Testis (tissue), 3 donors: ENCODE results near the gene PRMT2. TPM values are rescaled to one million over a fixed set of nuclear protein-coding genes. Genes with fewer than 3 reads are reported as not detected.

ENCODE experiments used
- DNase-seq: peaks from one replicate; pipeline ENCODE4 v3.0.0-alpha.2; 2019
- H3K27ac ChIP-seq, 2 donors: fragments of 200-600 bp; sonication (generic); one replicate each; pipeline ENCODE4 v1.5.1; 2019
- H3K27me3 ChIP-seq: fragments of 200-600 bp; sonication (generic); one replicate; pipeline ENCODE4 v1.5.1; 2019
- H3K36me3 ChIP-seq: fragments of 200-600 bp; sonication (generic); one replicate; pipeline ENCODE4 v1.5.1; 2017; ENCODE audit warnings: low read depth; ENCODE audit errors: missing control alignments
- H3K4me1 ChIP-seq: fragments of 200-600 bp; sonication (generic); one replicate; pipeline ENCODE4 v1.5.1; 2019
- H3K4me3 ChIP-seq, 2 donors: fragments of 200-600 bp; sonication (generic); one replicate each; pipeline ENCODE4 v1.5.1; 2017 to 2019
- H3K9me3 ChIP-seq: fragments of 200-600 bp; sonication (generic); one replicate; pipeline ENCODE4 v1.5.1; 2017
- POLR2A ChIP-seq: fragments of 450-650 bp; IDR thresholded peaks from one replicate; pipeline ENCODE4 v1.6.1; 2017; ENCODE audit warnings: antibody characterized with exemption, mild to moderate bottlenecking, moderate library complexity
- WGBS, 2 donors: methylation state at CpG; one replicate each; pipeline ENCODE4 v1.1.5; 2018; 5-methylcytosine and 5-hydroxymethylcytosine counted together
- intact Hi-C: fragments of 100-400 bp; cut with DNase I; formaldehyde crosslinking; loops from one replicate; pipeline ENCODE4 v1.15.1; 2023; ENCODE audit warnings: low total_unique reads
- polyA plus RNA-seq: library from polyadenylated mRNA; stranded (reverse); fragments of 350-450 nt; fragmentation: Illumina TruSeq; extraction: RNeasy Lipid Tissue Mini Kit (QIAGEN cat#74804); gene quantifications from one replicate; pipeline ENCODE4 v1.2.3, GENCODE V29; 2014; ENCODE audit warnings: low read depth, low replicate concordance; ENCODE audit not compliant: insufficient read depth
- total RNA-seq, 2 donors: library from RNA; depleted of rRNA; stranded (reverse); fragments of >200 nt; gene quantifications; one replicate each; pipeline ENCODE4 v1.2.3, GENCODE V29; 2016
- TF ChIP-seq, protein P1 (sequence below), 3 experiments: fragments of 450-650 bp in 2 of 3; fragments of 200-600 bp in 1 of 3; sonication (generic) in 1 of 3; IDR thresholded peaks; one replicate each; pipeline ENCODE4 v1.5.1; 2016 to 2019; ENCODE audit warnings: antibody characterized with exemption in 3 of 3, mild to moderate bottlenecking in 2 of 3, moderate library complexity in 1 of 3

Gene PRMT2
- total and polyA plus RNA-seq, 3 donors from 2014 or later, result 59.4 to 88.9 (median 81.6) TPM

DNA sequence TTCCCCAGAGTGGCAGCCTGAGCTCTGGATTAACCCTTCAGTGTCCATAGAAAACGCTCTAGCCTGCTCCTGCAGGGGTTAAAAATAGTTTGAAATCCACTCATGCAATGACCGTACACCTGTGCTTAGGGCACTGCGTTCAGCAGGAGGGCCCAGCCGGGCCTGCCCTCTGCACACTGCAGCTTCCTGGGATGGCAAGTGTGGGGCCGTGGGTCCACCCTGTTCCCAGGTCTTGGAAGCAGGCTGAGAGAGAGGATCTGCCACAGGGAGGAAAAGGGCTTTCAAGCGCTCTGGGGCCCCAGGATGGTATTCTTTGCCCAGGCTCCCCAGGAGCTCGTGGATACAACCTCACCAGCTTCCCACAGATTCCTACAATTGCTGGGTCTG is 29.1 kb upstream of the PRMT2 start:
- H3K4me1 ChIP-seq, result no peaks in the 10 kb centered on the region
- no peaks in the 10 kb centered on the region for H3K27me3 ChIP-seq
- DNase-seq, result no peak
- WGBS, 2 donors, result 81 to 97% methylated on average over 6 to 7 of the region's 7 CpGs
- H3K27ac ChIP-seq, result no peak overlapping the region
- TF ChIP-seq, protein P1, sequence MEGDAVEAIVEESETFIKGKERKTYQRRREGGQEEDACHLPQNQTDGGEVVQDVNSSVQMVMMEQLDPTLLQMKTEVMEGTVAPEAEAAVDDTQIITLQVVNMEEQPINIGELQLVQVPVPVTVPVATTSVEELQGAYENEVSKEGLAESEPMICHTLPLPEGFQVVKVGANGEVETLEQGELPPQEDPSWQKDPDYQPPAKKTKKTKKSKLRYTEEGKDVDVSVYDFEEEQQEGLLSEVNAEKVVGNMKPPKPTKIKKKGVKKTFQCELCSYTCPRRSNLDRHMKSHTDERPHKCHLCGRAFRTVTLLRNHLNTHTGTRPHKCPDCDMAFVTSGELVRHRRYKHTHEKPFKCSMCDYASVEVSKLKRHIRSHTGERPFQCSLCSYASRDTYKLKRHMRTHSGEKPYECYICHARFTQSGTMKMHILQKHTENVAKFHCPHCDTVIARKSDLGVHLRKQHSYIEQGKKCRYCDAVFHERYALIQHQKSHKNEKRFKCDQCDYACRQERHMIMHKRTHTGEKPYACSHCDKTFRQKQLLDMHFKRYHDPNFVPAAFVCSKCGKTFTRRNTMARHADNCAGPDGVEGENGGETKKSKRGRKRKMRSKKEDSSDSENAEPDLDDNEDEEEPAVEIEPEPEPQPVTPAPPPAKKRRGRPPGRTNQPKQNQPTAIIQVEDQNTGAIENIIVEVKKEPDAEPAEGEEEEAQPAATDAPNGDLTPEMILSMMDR (IDR thresholded peaks at IDR 0.05), result no peak
- no peak for TF ChIP-seq POLR2A
- H3K36me3 ChIP-seq, result no peaks in the 10 kb centered on the region
- intact Hi-C loops, result no loop called here
- H3K9me3 ChIP-seq, result no peaks in the 10 kb centered on the region
- no peak overlapping the region for H3K4me3 ChIP-seq

DNA sequence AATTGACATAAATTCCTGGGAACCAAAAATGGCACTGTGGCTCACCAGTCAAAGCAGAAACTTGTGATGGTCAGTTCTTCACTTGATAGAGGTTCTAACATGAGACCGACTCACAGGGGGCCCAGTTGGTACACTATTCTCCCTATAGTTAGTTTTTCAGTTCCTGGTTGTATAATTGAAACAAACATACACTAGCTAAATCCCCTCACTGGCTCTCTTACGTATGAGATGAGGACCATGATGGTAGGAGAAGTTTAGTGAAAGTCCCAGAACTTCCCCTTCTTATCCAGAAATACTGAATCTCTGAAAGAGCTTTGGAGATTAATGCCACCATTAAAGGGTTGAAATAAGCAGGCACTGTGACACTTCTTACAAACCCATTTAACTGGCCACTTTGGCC is 27.8 kb upstream of the PRMT2 start:
- TF ChIP-seq, protein P1 (IDR thresholded peaks at IDR 0.05), result no peak
- TF ChIP-seq POLR2A, result no peak
- no peak overlapping the region for H3K27ac ChIP-seq
- 77 to 96% methylated on average over 2 of the region's 2 CpGs for WGBS, 2 donors

DNA sequence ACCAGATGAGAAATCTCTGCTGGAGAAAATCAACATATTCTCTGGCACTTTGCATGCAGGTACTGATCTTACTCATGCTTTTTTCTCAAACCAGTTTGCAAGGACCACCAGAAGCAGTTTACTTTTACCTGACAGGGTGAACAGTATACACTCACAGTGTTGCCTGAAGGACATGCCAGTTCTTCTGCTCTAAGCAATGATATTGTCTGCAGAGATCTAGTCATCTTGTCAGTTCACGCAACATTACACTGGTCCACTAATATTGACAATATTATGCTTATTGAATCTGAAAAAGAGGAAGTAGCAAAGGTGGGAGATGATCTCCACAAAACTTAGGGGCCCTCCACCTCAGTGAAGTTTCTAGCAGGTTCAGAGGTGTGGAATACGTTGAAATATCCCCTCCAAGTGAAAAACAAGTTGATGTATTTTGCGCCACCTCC is 26.8 kb upstream of the PRMT2 start:
- no peaks in the 10 kb centered on the region for H3K27me3 ChIP-seq
- 74 to 81% methylated on average over 3 of the region's 3 CpGs for WGBS, 2 donors
- no peak for TF ChIP-seq POLR2A
- TF ChIP-seq, protein P1 (IDR thresholded peaks at IDR 0.05), result no peak
- H3K4me1 ChIP-seq, result no peaks in the 10 kb centered on the region
- no peak for DNase-seq
- H3K4me3 ChIP-seq, result no peak overlapping the region
- no peaks in the 10 kb centered on the region for H3K9me3 ChIP-seq
- H3K36me3 ChIP-seq, result no peaks in the 10 kb centered on the region
- H3K27ac ChIP-seq, result no peak overlapping the region
- intact Hi-C loops, result no loop called here

More for the DNA sequence above, 27.8 kb upstream of the PRMT2 start:
- Histone ChIP-seq H3K4me3 (no peak overlapping the region), H3K4me1 (no peaks in the 10 kb centered on the region), H3K36me3 (no peaks in the 10 kb centered on the region), H3K27me3 (no peaks in the 10 kb centered on the region), H3K9me3 (no peaks in the 10 kb centered on the region)
- DNase-seq, result no peak
- intact Hi-C loops, result no loop called here

DNA sequence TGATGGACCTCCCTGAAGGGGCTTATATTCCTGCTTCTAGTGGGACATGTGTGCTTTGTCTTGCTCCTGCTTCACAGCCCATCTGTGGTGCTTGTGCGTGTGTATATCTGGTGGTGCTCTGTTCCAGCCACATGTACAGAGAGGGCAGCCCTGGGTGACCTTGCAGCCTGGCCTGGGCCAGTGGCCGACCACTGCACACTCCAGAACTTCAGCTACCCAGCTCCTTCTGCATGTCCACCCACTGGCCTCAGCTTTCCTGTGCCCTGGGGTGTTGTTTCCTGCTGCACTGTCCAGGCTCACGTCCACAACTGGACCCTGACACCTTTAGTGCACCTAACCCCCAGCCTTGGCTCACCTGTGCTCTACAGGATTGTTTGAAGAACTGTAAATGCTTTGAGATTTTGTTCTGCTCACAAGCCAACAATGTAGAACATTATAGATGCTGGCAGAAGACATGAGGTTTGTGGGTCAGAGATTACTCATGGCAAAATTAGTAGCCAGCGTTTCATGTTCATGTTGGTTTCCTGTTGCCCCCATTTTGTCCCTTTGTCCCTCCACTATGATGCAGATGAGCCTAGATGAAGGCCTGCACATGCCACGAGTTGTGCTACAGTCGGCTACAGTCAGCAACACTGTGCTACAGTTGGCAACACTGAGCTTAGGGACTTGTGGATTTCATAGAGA is 25.3 kb upstream of the PRMT2 start:
- DNase-seq, result no peak
- no peaks in the 10 kb centered on the region for H3K4me1 ChIP-seq
- H3K36me3 ChIP-seq, result no peaks in the 10 kb centered on the region
- TF ChIP-seq, protein P1 (IDR thresholded peaks at IDR 0.05), result no peak
- TF ChIP-seq POLR2A, result no peak
- WGBS, 2 donors, result 85 to 86% methylated on average over 5 to 6 of the region's 6 CpGs
- no peaks in the 10 kb centered on the region for H3K27me3 ChIP-seq
- no peak overlapping the region for H3K4me3 ChIP-seq
- intact Hi-C loops, result no loop called here
- no peaks in the 10 kb centered on the region for H3K9me3 ChIP-seq
- no peak overlapping the region for H3K27ac ChIP-seq

DNA sequence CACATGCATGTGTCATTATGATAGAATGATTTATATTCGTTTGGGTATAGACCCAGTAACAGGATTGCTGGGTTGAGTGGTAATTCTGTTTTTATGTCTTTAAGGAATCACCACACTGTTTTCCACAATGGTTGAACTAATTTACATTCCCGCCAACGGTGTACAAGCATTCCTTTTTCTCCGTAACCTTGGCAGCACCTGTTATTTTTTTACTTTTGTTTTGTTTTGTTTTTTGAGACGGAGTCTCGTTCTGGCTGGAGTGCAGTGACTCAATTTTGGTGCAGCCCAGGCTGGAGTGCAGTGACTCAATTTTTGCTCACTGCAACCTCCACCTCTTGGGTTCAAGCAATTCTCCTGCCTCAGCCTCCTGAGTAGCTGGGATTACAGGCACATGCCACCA is 22.1 kb upstream of the PRMT2 start:
- intact Hi-C loops, result no loop called here
- DNase-seq, result no peak
- Histone ChIP-seq H3K27me3 (no peaks in the 10 kb centered on the region), H3K4me3 (no peak overlapping the region), H3K4me1 (no peaks in the 10 kb centered on the region), H3K9me3 (no peaks in the 10 kb centered on the region), H3K36me3 (no peaks in the 10 kb centered on the region), H3K27ac (no peak overlapping the region)
- WGBS, 2 donors, result 74 to 77% methylated on average over 6 of the region's 6 CpGs
- TF ChIP-seq, protein P1 (IDR thresholded peaks at IDR 0.05), result no peak
